Activated CD4-positive, alpha-beta memory T cell treated with anti-CD3 and anti-CD28 coated beads, Interleukin-2, amount 10 ng/mL, durations not matched to agents 7 days and 5 days (primary cell): ENCODE results near the gene IL20. TPM values are rescaled to one million over a fixed set of nuclear protein-coding genes. Genes with fewer than 3 reads are reported as not detected.

ENCODE experiments used
- CTCF ChIA-PET: fragments of 350-600 bp; sonication (Branson Sonifier 250); formaldehyde crosslinking; loops from one replicate; lab custom pipeline; 2021; ENCODE audit warnings: antibody characterized with exemption, inconsistent platforms; lab: Charles Lee
- POLR2A ChIA-PET: fragments of 350-600 bp; sonication (Branson Sonifier 250); formaldehyde crosslinking; loops from one replicate; lab custom pipeline; 2021; ENCODE audit warnings: antibody characterized with exemption; lab: Charles Lee
- DNase-seq: peaks from one replicate; pipeline ENCODE4 v3.0.0-alpha.2; 2020
- H3K27ac Mint-ChIP-seq: one replicate; pipeline ENCODE4 v1.8.0; 2021; ENCODE audit warnings: mild to moderate bottlenecking, mixed read lengths
- H3K27me3 Mint-ChIP-seq: one replicate; pipeline ENCODE4 v1.8.0; 2021; ENCODE audit warnings: mixed read lengths
- H3K36me3 Mint-ChIP-seq: one replicate; pipeline ENCODE4 v1.8.0; 2021; ENCODE audit warnings: low read depth, mixed read lengths
- H3K4me1 Mint-ChIP-seq: one replicate; pipeline ENCODE4 v1.8.0; 2021; ENCODE audit warnings: mixed read lengths
- H3K4me3 Mint-ChIP-seq: one replicate; pipeline ENCODE4 v1.8.0; 2021; ENCODE audit warnings: mild to moderate bottlenecking, mixed read lengths
- H3K9me3 Mint-ChIP-seq: one replicate; pipeline ENCODE4 v1.8.0; 2021; ENCODE audit warnings: mixed read lengths
- total RNA-seq, 2 experiments: library from RNA; stranded (reverse); gene quantifications; one replicate each; pipeline ENCODE4 v1.2.3, GENCODE V29; 2021

The IL20 gene
- total RNA-seq, 2 experiments from 2014 or later = not detected

DNA sequence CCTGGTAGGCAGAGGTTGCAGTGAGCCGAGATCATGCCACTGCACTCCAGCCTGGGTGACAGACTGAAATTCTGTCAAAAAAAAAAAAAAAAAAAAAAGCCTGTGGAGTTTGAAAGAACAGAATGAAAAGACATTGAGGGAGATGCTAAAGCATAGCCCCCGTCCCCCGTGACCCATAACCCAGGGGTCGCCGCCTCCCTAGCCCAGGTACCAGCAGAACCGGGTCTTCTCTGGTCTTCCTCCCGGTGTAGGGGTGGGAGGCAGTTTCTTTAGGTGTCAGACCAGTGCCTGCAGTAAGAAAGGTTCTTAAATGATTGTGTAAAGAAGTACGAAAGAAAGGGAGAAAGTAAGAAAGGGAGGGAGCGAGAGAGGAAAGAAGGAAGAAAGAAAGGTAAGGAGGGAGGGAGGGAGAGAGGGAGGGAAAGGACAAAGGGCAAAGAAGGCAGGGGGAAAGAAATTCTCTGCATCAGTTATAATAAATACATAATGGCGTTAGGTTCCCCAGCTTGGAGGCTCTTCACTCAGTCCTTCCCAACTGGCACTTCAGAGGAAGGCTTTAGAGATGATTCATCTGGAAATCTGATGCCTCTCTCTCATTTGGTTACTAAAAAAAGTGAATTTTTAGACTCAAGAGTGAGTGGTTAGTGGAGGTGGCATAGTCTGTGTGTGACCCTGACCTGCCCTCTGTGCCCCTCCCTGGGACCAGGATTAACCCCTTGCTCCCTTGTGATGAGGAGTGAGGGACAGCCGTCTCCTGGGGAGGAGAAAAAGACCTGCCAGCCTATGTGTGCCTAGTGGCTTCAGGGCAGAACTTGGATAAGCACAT, 32.9 kb downstream of the IL20 start:
- no peak for DNase-seq
- H3K27ac Mint-ChIP-seq = no peak overlapping the region
- peaks cover 8% of the 10 kb centered on the region for H3K36me3 Mint-ChIP-seq
- H3K9me3 Mint-ChIP-seq = no peaks in the 10 kb centered on the region
- CTCF ChIA-PET = interaction anchor here (0.6 kb wide), 1 partner anchor 382 kb away, joined by 3 read pairs; no protein-coding TSS in a partner anchor
- H3K4me1 Mint-ChIP-seq = peaks cover 13% of the 10 kb centered on the region
- H3K4me3 Mint-ChIP-seq = no peak overlapping the region
- peaks cover 2% of the 10 kb centered on the region for H3K27me3 Mint-ChIP-seq
- POLR2A ChIA-PET = interaction anchor here (1.4 kb wide), 1 partner anchor 38 kb away, joined by 3 read pairs; no protein-coding TSS in a partner anchor

DNA sequence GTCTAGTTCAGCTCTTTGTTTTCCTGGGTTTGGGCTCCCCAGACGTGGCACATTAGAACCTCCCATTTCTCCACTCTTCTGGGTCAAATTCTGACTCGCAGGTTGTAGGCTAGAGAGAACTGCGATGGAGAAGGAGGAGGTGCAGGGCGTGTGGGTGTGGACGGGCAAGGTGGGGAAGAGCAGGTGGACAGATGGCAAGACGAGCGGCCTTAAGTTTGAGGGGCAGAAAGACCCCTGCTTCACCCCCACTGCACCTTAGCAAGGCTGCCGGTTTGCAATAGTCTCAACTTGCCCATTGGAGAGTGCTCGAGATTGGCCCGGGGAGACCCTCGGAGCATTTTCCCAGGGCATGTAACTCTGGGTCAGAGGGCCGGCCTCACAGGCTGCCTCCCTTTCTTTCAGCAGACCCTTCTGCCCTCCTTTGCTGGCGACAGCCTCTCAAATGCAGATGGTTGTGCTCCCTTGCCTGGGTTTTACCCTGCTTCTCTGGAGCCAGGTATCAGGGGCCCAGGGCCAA, 33.5 kb downstream of the IL20 start:
- H3K36me3 Mint-ChIP-seq = peaks cover 14% of the 10 kb centered on the region

GRCh38 chr1:206899717-206900116, 34.3 kb downstream of the IL20 start:
- ChIA-PET CTCF (no interaction called here), POLR2A (interaction anchor here (2.1 kb wide), 1 partner anchor 10 kb away, joined by 6 read pairs; no protein-coding TSS in a partner anchor)
- H3K27me3 Mint-ChIP-seq = peaks cover 2% of the 10 kb centered on the region
- H3K4me3 Mint-ChIP-seq = no peak overlapping the region
- no peaks in the 10 kb centered on the region for H3K9me3 Mint-ChIP-seq
- no peak for DNase-seq
- peaks cover 22% of the 10 kb centered on the region for H3K36me3 Mint-ChIP-seq
- H3K27ac Mint-ChIP-seq = no peak overlapping the region
- H3K4me1 Mint-ChIP-seq = peaks cover 14% of the 10 kb centered on the region

More for the DNA sequence above, 33.5 kb downstream of the IL20 start:
- H3K9me3 Mint-ChIP-seq = no peaks in the 10 kb centered on the region
- DNase-seq = no peak
- H3K4me1 Mint-ChIP-seq = peaks cover 11% of the 10 kb centered on the region
- no peak overlapping the region for H3K27ac Mint-ChIP-seq
- POLR2A ChIA-PET = interaction anchor here (1.4 kb wide), 1 partner anchor 38 kb away, joined by 3 read pairs; no protein-coding TSS in a partner anchor
- H3K27me3 Mint-ChIP-seq = peaks cover 2% of the 10 kb centered on the region
- CTCF ChIA-PET = no interaction called here
- no peak overlapping the region for H3K4me3 Mint-ChIP-seq

GRCh38 chr1:206900149-206900548, 34.7 kb downstream of the IL20 start:
- peaks cover 2% of the 10 kb centered on the region for H3K27me3 Mint-ChIP-seq
- H3K4me3 Mint-ChIP-seq = no peak overlapping the region
- ChIA-PET CTCF (interaction anchor here (1.3 to 1.5 kb wide), 2 partner anchors 91 to 166 kb away, joined by 5 read pairs; no protein-coding TSS in a partner anchor), POLR2A (interaction anchor here (2.1 kb wide), 1 partner anchor 9 kb away, joined by 6 read pairs; no protein-coding TSS in a partner anchor)
- no peak overlapping the region for H3K27ac Mint-ChIP-seq
- H3K4me1 Mint-ChIP-seq = peaks cover 19% of the 10 kb centered on the region
- peaks cover 26% of the 10 kb centered on the region for H3K36me3 Mint-ChIP-seq
- no peak for DNase-seq
- H3K9me3 Mint-ChIP-seq = no peaks in the 10 kb centered on the region

- ChIA-PET POLR2A (no interaction called here), CTCF (interaction anchor here (1.2 to 2.7 kb wide), 3 partner anchors 10 to 167 kb away, joined by 3 to 10 read pairs (median 5); no protein-coding TSS in a partner anchor)
- H3K27me3 Mint-ChIP-seq = peaks cover 2% of the 10 kb centered on the region
- peaks cover 32% of the 10 kb centered on the region for H3K4me1 Mint-ChIP-seq
- peaks cover 40% of the 10 kb centered on the region for H3K36me3 Mint-ChIP-seq
- no peak overlapping the region for H3K27ac Mint-ChIP-seq
- H3K9me3 Mint-ChIP-seq = no peaks in the 10 kb centered on the region
- no peak overlapping the region for H3K4me3 Mint-ChIP-seq
- DNase-seq = no peak
Measured at GRCh38 chr1:206901944-206902343, 36.5 kb downstream of the IL20 start.

GRCh38 chr1:206902702-206903101, 37.3 kb downstream of the IL20 start:
- H3K4me1 Mint-ChIP-seq = peaks cover 29% of the 10 kb centered on the region
- peaks cover 41% of the 10 kb centered on the region for H3K36me3 Mint-ChIP-seq
- ChIA-PET CTCF (interaction anchor here (1.2 to 2.7 kb wide), 2 partner anchors 9 to 10 kb away, joined by 3 to 10 read pairs; no protein-coding TSS in a partner anchor), POLR2A (no interaction called here)
- no peak overlapping the region for H3K27ac Mint-ChIP-seq
- H3K4me3 Mint-ChIP-seq = no peak overlapping the region
- DNase-seq = no peak
- H3K27me3 Mint-ChIP-seq = peaks cover 2% of the 10 kb centered on the region
- no peaks in the 10 kb centered on the region for H3K9me3 Mint-ChIP-seq

DNA sequence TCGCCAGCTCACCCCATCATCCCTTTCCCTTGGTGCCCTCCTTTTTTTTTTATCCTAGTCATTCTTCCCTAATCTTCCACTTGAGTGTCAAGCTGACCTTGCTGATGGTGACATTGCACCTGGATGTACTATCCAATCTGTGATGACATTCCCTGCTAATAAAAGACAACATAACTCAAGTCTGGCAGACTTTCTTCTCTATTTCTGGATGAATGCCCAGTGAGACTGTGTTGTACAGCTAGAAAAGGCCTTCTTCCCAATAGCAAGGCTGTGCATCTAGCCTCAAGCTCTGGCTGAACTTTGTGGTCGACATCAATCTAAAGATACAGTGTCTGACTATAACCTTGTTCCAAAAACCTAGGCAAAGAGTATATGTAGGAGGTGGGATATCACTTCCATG, 38.3 kb downstream of the IL20 start:
- Mint-ChIP-seq H3K36me3 (peaks cover 49% of the 10 kb centered on the region), H3K9me3 (no peaks in the 10 kb centered on the region), H3K27me3 (peaks cover 2% of the 10 kb centered on the region), H3K27ac (no peak overlapping the region), H3K4me3 (no peak overlapping the region), H3K4me1 (peaks cover 31% of the 10 kb centered on the region)
- ChIA-PET CTCF (interaction anchor here (2.7 kb wide), 1 partner anchor 9 kb away, joined by 10 read pairs; no protein-coding TSS in a partner anchor), POLR2A (no interaction called here)
- DNase-seq = no peak

- Mint-ChIP-seq H3K27me3 (no peaks in the 10 kb centered on the region), H3K4me3 (no peak overlapping the region), H3K9me3 (no peaks in the 10 kb centered on the region), H3K36me3 (peaks cover 52% of the 10 kb centered on the region), H3K27ac (no peak overlapping the region), H3K4me1 (peaks cover 35% of the 10 kb centered on the region)
- no peak for DNase-seq
- ChIA-PET CTCF (interaction anchor here (0.6 to 1.4 kb wide), 2 partner anchors 170 to 461 kb away, joined by 3 to 7 read pairs; no protein-coding TSS in a partner anchor), POLR2A (interaction anchor here (0.8 to 2.2 kb wide), 2 partner anchors 18 to 95 kb away, joined by 3 to 12 read pairs; partner anchors contain the start of gene FCMR)
Measured at GRCh38 chr1:206904423-206905142, 39.2 kb downstream of the IL20 start.

DNA sequence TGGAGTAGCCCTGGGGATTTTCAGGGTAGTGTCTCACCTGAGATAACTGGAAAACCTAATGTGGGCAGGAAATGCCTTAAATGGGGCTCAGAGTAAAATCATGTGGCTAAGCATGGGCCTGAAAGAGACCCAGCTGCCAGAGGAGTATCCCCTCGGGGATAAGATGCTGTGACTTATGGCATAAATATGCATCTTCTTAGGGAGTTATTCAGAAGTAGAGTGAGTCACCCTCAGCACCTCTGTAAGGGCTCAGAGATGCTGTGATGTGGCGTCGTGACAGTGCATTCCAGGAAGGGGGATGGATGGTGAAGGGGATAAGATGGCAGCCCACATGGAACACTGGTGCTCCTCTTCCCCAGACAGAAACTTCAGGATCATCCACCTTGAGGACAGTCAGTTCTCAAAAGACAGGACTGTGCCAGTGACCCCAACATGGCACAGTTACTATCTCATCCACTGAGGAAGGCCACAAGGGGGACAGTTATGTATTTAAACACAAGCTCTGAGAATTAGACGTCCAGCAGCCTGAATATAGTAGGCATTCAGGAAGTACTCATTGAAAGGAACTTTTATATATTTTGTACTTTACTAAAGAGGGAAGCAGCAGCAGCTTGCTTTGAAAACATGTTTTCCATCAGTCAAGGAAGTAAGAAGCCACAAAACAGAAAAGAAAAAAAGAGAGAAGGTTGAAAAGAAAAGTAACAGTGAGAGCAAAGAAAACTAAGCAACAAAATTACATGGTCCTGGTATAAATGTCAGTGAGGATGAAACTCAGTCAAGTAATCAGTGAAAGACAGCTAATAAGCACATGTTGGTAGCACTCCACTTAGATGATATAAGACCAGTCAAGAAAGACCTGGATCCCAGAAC, 40.1 kb downstream of the IL20 start:
- ChIA-PET CTCF (interaction anchor here (0.7 to 1.5 kb wide), 11 partner anchors 15 to 185 kb away, joined by 3 to 7 read pairs (median 3); no protein-coding TSS in a partner anchor), POLR2A (interaction anchor here (0.8 to 2.2 kb wide), 3 partner anchors 17 to 96 kb away, joined by 3 to 12 read pairs (median 3); partner anchors contain the start of gene FCMR)
- Mint-ChIP-seq H3K4me1 (peaks cover 41% of the 10 kb centered on the region), H3K27me3 (no peaks in the 10 kb centered on the region), H3K4me3 (no peak overlapping the region), H3K36me3 (peaks cover 55% of the 10 kb centered on the region), H3K27ac (peak overlapping the region; percentile 48), H3K9me3 (no peaks in the 10 kb centered on the region)
- DNase-seq = no peak

DNA sequence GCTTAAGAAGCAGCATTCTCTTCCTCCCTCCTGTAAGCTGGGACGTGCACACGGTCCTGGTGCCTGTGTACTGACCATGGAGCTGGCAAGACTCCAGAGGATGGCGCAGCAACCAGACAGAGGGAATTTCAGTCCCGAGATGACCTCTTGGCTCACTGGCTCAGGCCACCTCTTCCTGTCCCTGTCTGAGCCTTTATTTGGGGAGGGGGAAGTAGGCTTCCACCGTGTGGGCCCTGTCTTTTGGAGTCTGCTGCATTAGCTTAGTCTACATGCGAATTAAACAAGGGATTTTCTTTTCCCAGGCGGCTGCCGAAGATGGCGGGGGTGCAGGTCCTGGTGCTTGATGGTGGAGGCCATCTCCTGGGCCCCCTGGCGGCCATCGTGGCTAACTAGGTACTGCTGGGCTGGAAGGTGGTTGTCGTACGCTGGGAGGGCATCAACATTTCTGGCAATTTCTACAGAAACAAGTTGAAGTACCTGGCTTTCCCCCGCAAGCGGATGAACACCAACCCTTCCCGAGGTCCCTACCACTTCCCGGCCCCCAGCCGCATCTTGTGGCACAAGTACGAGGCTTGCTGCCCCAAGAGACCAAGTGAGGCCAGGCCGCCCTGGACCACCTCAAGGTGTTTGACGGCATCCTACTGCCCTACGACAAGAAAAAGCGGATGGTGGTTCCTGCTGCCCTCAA, 42.0 kb downstream of the IL20 start:
- H3K27ac Mint-ChIP-seq = no peak overlapping the region
- ChIA-PET POLR2A (interaction anchor here (0.9 kb wide), 1 partner anchor 173 kb away, joined by 4 read pairs; no protein-coding TSS in a partner anchor), CTCF (interaction anchor here (0.6 to 4.1 kb wide), 8 partner anchors 12 to 184 kb away, joined by 3 to 32 read pairs (median 6); partner anchors contain the start of gene FCMR)
- no peak overlapping the region for H3K4me3 Mint-ChIP-seq
- H3K4me1 Mint-ChIP-seq = peaks cover 58% of the 10 kb centered on the region
- peaks cover 71% of the 10 kb centered on the region for H3K36me3 Mint-ChIP-seq
- H3K27me3 Mint-ChIP-seq = no peaks in the 10 kb centered on the region
- no peaks in the 10 kb centered on the region for H3K9me3 Mint-ChIP-seq
- no peak for DNase-seq

DNA sequence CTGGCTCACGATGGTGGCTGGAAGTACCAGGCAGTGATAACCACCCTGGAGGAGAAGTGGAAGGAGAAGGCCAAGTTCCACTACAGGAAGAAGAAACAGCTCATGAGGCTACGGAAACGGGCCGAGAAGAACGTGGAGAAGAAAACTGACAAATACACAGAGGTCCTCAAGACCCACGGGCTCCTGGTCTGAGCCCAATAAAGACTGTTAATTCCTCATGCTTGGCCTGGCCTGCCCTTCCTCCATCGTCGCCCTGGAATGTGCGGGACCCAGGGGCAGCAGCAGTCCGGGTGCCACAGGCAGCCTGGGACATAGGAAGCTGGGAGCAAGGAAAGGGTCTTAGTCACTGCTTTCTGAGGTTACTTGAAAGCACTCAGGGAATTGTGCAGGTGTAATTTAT, 42.6 kb downstream of the IL20 start:
- ChIA-PET CTCF (interaction anchor here (1.2 to 4.1 kb wide), 10 partner anchors 11 to 244 kb away, joined by 3 to 32 read pairs (median 6); partner anchors contain the start of genes FCMR and IL20), POLR2A (interaction anchor here (0.9 kb wide), 1 partner anchor 173 kb away, joined by 4 read pairs; no protein-coding TSS in a partner anchor)
- no peak for DNase-seq
- Mint-ChIP-seq H3K36me3 (peaks cover 72% of the 10 kb centered on the region), H3K27me3 (no peaks in the 10 kb centered on the region), H3K4me3 (peak overlapping the region; percentile 44), H3K9me3 (no peaks in the 10 kb centered on the region), H3K4me1 (peaks cover 63% of the 10 kb centered on the region), H3K27ac (no peak overlapping the region)
